IPS-18a (cell line): ENCODE data around the gene KLHL40.

Experiments used
- H3K27ac ChIP-seq: one replicate; pipeline ENCODE4 v1.5.1; 2013; ENCODE audit warnings: low read length
- H3K27me3 ChIP-seq: one replicate; pipeline ENCODE4 v1.6.1; 2013; ENCODE audit warnings: mild to moderate bottlenecking, low read length; ENCODE audit not compliant: control insufficient read depth, insufficient read depth
- H3K36me3 ChIP-seq: one replicate; pipeline ENCODE4 v1.6.1; 2013; ENCODE audit warnings: low read depth, low read length; ENCODE audit not compliant: control insufficient read depth
- H3K4me1 ChIP-seq: one replicate; pipeline ENCODE4 v1.6.1; 2013; ENCODE audit warnings: low read depth, low read length; ENCODE audit not compliant: control insufficient read depth
- H3K4me3 ChIP-seq: one replicate; pipeline ENCODE4 v1.5.1; 2013; ENCODE audit warnings: low read length
- H3K9ac ChIP-seq: one replicate; pipeline ENCODE4 v1.6.1; 2013; ENCODE audit warnings: mild to moderate bottlenecking, low read length, moderate library complexity
- H3K9me3 ChIP-seq: one replicate; pipeline ENCODE4 v1.6.1; 2013; ENCODE audit warnings: low read depth, low read length; ENCODE audit not compliant: control insufficient read depth

The KLHL40 gene

DNA sequence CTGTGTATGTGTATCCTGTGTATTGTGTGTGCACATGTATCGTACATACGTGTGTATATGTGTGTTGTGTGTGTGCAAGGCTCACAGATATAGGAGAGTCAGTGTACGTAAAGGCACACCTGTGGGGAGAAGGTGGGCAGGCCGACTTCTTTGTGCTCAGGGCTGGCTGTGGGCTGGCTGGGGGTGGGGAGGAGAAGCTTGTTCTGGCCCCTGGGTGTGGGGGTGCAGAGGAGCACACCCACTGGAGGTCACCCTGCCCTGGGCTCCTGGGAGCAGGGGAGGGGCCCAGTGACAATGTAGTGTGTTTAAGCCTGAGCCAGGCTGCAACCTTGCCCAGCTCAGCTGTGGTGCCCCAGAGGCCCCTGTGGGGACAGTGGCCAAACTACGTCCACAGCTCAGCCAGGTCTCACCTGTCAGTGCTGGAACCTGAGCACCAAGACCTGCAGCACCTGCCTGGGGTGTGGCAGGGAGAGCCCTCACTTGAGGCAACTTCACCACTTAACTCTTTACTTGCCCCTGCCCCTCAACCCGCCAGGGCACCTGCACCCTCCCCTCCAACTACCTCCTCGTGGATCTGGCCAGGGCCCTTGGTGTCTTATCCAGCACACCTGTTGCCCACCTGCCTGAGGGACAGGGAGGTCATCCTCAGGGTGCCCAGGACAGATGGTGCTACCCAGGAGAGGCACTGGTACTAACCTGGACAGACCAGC, 19.9 kb downstream of the KLHL40 start:
- no peak overlapping the region for H3K4me3 ChIP-seq
- H3K4me1 ChIP-seq, result no peaks in the 10 kb centered on the region
- no peaks in the 10 kb centered on the region for H3K36me3 ChIP-seq
- no peak overlapping the region for H3K9ac ChIP-seq
- no peaks in the 10 kb centered on the region for H3K9me3 ChIP-seq
- no peaks in the 10 kb centered on the region for H3K27me3 ChIP-seq
- H3K27ac ChIP-seq, result no peak overlapping the region

GRCh38 chr3:42705962-42706585, 20.7 kb downstream of the KLHL40 start:
- Histone ChIP-seq H3K9me3 (no peaks in the 10 kb centered on the region), H3K9ac (no peak overlapping the region), H3K27me3 (no peaks in the 10 kb centered on the region), H3K36me3 (no peaks in the 10 kb centered on the region), H3K4me1 (no peaks in the 10 kb centered on the region), H3K27ac (no peak overlapping the region), H3K4me3 (no peak overlapping the region)

DNA sequence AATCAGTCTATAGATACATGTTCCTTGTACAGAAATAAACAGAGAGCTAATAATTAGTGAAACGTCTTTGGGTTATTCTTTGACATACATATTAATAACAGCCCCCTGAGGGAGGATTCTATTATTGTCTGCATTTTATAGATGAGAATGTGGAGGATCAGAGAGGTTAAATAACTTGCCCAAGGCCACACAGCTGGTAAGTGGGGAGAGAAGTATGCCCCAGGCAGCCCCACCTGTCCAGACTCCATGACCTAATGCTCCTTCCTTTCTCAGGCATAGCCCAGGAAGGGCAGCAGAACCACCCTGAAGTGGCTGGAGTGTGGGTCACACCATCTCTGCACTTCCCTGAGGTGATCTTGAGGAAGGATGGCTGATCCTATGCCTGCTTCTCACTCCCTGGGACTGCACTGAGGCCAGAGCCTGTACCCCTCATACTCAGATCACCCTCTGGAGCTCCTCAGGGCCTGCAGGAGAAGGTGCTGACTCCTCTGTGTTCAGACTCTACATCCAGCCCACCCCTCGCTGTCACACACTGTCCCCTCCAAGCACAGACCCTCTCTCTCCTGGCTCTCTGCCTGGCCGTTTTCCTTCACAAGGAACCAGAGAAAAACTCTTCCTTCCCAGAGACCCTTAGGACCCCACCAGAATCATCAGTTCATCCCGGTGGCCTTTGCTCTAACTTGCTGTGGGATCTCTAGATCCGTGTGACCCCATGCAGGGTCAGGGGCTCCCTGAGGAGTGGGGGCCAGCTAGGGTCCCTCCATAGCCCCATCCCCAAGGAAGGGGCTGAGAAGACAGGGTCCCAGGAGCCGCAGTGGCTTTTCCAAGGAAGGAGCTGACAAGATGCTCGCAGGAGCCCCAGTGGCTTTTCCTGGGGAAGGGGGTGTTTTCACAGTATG, 21.6 kb downstream of the KLHL40 start:
- Histone ChIP-seq H3K9ac (no peak overlapping the region), H3K27me3 (no peaks in the 10 kb centered on the region), H3K4me1 (no peaks in the 10 kb centered on the region), H3K27ac (no peak overlapping the region), H3K9me3 (no peaks in the 10 kb centered on the region), H3K4me3 (no peak overlapping the region), H3K36me3 (no peaks in the 10 kb centered on the region)

GRCh38 chr3:42707620-42708355, 22.5 kb downstream of the KLHL40 start:
- H3K27ac ChIP-seq, result no peak overlapping the region
- H3K4me1 ChIP-seq, result no peaks in the 10 kb centered on the region
- H3K9ac ChIP-seq, result no peak overlapping the region
- H3K9me3 ChIP-seq, result no peaks in the 10 kb centered on the region
- H3K4me3 ChIP-seq, result no peak overlapping the region
- no peaks in the 10 kb centered on the region for H3K36me3 ChIP-seq
- H3K27me3 ChIP-seq, result no peaks in the 10 kb centered on the region

DNA sequence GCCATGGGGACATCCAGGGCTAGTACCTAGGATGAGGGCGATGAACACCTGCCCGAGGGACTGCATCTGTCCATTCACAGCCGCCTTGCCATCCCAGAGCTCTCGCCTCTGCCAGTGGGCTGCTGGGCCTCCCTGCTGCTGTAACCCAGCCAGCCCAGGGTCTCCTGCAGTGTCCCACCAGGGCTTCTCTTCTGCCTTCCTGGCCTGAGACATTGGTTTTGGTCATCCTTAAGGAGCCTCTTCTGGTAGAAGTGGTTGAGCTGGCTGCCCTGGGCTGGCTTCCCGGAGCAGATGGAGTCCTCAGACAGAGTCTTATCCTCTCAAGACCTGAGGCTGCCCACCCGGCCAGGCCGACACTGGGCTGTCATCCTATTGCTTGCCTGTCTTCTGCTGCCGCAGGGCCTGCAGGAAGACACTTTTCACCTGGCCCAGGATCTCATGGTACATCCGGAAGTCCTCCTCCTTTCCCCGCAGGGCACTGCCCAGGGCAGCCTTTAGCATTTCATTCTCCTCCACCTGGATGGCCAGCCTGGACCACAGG, 23.3 kb downstream of the KLHL40 start:
- no peaks in the 10 kb centered on the region for H3K36me3 ChIP-seq
- H3K9me3 ChIP-seq, result no peaks in the 10 kb centered on the region
- H3K27me3 ChIP-seq, result no peaks in the 10 kb centered on the region
- no peak overlapping the region for H3K4me3 ChIP-seq
- no peak overlapping the region for H3K27ac ChIP-seq
- no peaks in the 10 kb centered on the region for H3K4me1 ChIP-seq
- H3K9ac ChIP-seq, result no peak overlapping the region

GRCh38 chr3:42709621-42710020, 24.3 kb downstream of the KLHL40 start:
- H3K27ac ChIP-seq, result no peak overlapping the region
- H3K4me1 ChIP-seq, result no peaks in the 10 kb centered on the region
- H3K36me3 ChIP-seq, result no peaks in the 10 kb centered on the region
- H3K9ac ChIP-seq, result no peak overlapping the region
- H3K4me3 ChIP-seq, result no peak overlapping the region
- H3K27me3 ChIP-seq, result no peaks in the 10 kb centered on the region
- no peaks in the 10 kb centered on the region for H3K9me3 ChIP-seq

DNA sequence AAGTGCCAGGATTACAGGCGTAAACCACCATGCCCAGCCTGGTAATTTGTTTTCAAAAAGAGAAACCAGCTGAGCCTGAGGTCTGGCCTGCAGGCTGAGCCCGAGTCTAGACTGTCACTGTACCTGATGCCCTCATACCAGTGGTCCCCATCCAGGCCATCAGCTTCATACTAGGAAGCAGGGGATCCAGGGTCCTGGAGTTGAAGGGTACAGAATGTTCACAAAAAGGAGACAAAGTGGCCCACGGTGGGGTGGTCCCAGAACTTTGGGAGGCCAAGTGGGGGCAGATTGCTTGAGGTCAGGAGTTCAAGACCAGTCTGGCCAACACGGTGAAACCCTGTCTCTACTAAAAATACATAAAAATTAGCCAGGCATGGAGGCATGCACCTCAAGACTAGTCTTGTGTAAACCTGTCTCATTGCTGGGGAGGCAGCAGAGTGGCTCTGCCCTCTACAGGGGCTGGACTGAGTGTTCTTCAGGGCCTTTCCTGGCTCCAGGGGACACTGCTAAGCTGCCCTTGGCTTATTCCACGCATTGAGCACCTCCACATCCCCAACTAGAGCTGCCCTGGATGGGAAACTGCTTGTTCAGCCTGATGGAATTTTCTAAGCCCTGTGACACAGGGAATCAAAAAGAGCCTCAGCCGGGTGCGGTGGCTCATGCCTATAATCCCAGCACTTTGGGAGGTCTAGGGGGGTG, 25.1 kb downstream of the KLHL40 start:
- H3K27ac ChIP-seq, result no peak overlapping the region
- no peaks in the 10 kb centered on the region for H3K4me1 ChIP-seq
- H3K9me3 ChIP-seq, result no peaks in the 10 kb centered on the region
- no peak overlapping the region for H3K4me3 ChIP-seq
- H3K27me3 ChIP-seq, result no peaks in the 10 kb centered on the region
- H3K36me3 ChIP-seq, result no peaks in the 10 kb centered on the region
- no peak overlapping the region for H3K9ac ChIP-seq

- Histone ChIP-seq H3K9ac (no peak overlapping the region), H3K4me1 (no peaks in the 10 kb centered on the region), H3K36me3 (no peaks in the 10 kb centered on the region), H3K27ac (no peak overlapping the region), H3K4me3 (no peak overlapping the region), H3K27me3 (no peaks in the 10 kb centered on the region), H3K9me3 (no peaks in the 10 kb centered on the region)
Measured at GRCh38 chr3:42711491-42712343, 26.4 kb downstream of the KLHL40 start.

DNA sequence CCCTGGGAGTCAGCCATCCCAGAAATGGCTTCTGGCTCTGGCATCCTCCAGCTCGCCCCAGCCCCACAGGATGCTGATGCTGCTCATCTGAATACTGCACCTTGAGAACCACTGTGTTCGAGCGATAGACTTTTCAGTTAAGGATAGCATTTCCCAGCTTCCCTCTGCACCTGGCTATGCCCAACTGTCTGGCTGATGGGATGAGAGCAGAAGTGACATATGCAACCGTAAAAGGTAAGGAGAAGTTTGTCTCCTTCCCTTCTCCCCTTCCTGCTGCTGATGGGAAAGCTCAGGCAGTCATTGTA, 27.0 kb downstream of the KLHL40 start:
- Histone ChIP-seq H3K4me1 (no peaks in the 10 kb centered on the region), H3K27ac (no peak overlapping the region), H3K9me3 (no peaks in the 10 kb centered on the region), H3K27me3 (no peaks in the 10 kb centered on the region), H3K4me3 (no peak overlapping the region), H3K9ac (no peak overlapping the region), H3K36me3 (no peaks in the 10 kb centered on the region)

DNA sequence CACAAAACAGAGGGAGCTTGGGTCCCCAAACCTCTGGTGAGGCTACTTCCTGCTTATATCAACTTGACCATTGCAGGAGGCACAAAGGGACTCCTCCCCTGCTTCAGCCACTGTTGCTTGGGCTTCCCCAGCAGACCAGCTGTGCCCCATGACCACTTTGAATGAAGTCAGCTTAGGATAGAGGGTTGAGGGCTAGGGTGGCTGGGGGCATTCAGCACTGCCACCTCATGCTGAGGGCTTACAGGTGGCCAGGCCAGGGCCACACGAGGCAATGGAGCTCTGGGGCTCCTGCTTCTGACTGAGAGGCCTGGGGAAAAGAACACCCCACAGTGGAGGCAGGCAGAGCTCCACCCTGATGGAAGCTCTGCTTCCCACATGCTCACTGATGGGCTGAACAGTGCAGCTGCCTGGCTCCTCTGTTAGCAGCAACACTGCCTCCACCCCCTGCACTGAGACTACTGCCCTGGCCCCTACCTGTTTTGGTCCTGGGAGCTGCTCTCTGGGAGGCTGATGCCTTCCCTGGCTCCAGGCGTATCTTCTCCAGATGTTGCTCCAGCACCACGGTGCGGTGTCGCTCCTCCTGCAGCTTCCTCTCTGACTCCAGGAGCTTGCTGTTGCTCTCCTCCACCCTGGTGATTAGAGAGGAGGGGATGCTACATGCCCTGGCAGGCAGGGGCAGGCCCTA, 27.5 kb downstream of the KLHL40 start:
- Histone ChIP-seq H3K9me3 (no peaks in the 10 kb centered on the region), H3K9ac (no peak overlapping the region), H3K27ac (no peak overlapping the region), H3K4me3 (no peak overlapping the region), H3K36me3 (no peaks in the 10 kb centered on the region), H3K27me3 (no peaks in the 10 kb centered on the region), H3K4me1 (no peaks in the 10 kb centered on the region)
